ENCODE results near the gene GMEB1.

DNA sequence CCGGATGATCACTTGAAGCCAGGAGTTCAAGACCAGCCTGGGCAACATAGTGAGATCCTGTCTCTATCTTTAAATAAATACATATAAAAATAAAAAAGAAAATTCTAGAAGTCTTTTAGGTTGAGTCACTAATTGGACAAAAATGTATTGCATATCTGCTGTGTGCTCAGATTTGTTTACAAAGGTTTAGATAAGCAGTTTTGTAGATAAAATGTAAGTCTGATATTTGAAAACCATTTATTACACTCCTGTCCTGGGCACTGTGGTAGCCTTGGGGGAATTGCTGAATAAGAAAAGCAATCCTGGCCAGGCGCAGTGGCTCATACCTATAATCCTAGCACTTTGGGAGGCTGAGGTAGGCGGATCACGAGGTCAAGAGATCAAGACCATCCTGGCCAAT is 11.6 kb downstream of the GMEB1 start:
- TF ChIP-seq, protein P1, sequence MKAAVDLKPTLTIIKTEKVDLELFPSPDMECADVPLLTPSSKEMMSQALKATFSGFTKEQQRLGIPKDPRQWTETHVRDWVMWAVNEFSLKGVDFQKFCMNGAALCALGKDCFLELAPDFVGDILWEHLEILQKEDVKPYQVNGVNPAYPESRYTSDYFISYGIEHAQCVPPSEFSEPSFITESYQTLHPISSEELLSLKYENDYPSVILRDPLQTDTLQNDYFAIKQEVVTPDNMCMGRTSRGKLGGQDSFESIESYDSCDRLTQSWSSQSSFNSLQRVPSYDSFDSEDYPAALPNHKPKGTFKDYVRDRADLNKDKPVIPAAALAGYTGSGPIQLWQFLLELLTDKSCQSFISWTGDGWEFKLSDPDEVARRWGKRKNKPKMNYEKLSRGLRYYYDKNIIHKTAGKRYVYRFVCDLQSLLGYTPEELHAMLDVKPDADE (IDR thresholded peaks at IDR 0.05): no peak
- TF ChIP-seq, protein P2, sequence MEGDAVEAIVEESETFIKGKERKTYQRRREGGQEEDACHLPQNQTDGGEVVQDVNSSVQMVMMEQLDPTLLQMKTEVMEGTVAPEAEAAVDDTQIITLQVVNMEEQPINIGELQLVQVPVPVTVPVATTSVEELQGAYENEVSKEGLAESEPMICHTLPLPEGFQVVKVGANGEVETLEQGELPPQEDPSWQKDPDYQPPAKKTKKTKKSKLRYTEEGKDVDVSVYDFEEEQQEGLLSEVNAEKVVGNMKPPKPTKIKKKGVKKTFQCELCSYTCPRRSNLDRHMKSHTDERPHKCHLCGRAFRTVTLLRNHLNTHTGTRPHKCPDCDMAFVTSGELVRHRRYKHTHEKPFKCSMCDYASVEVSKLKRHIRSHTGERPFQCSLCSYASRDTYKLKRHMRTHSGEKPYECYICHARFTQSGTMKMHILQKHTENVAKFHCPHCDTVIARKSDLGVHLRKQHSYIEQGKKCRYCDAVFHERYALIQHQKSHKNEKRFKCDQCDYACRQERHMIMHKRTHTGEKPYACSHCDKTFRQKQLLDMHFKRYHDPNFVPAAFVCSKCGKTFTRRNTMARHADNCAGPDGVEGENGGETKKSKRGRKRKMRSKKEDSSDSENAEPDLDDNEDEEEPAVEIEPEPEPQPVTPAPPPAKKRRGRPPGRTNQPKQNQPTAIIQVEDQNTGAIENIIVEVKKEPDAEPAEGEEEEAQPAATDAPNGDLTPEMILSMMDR (conservative IDR thresholded peaks at IDR 0.05; ENCODE audit: low read depth in 2 of 2): no peak

Measured in GM23338 (cell line).